KMS-11 (cell line): ENCODE measurements around the gene GNAT2.

Source experiments
- H2AFZ ChIP-seq: fragments of 200-600 bp; sonication (generic); 2 replicates; pipeline ENCODE4 v1.6.1; 2016; ENCODE audit warnings: antibody characterized with exemption, mixed run types, low read depth
- H3K27ac ChIP-seq: fragments of 200-600 bp; sonication (generic); 2 replicates; pipeline ENCODE4 v1.6.1; 2016; ENCODE audit warnings: mild to moderate bottlenecking, mixed run types
- H3K27me3 ChIP-seq: fragments of 200-600 bp; sonication (generic); 2 replicates; pipeline ENCODE4 v1.6.1; 2017; ENCODE audit warnings: mild to moderate bottlenecking, low read depth, mixed run types, moderate library complexity; ENCODE audit not compliant: insufficient read depth
- H3K36me3 ChIP-seq: fragments of 200-600 bp; sonication (generic); 2 replicates; pipeline ENCODE4 v1.6.1; 2017; ENCODE audit warnings: mild to moderate bottlenecking, mixed run types; ENCODE audit not compliant: insufficient read depth
- H3K4me1 ChIP-seq: fragments of 200-600 bp; sonication (generic); 2 replicates; pipeline ENCODE4 v1.6.1; 2016; ENCODE audit warnings: mild to moderate bottlenecking, low read depth, mixed run types; ENCODE audit not compliant: poor library complexity, severe bottlenecking
- H3K4me2 ChIP-seq: fragments of 200-600 bp; sonication (generic); 2 replicates; pipeline ENCODE4 v1.7.0; 2016; ENCODE audit warnings: mild to moderate bottlenecking, mixed run types
- H3K4me3 ChIP-seq: fragments of 200-600 bp; sonication (generic); IDR thresholded peaks from 2 replicates; pipeline ENCODE4 v1.6.1; 2017; ENCODE audit warnings: low read depth, low read length, mixed read lengths; ENCODE audit not compliant: insufficient read depth
- H3K79me2 ChIP-seq: fragments of 200-600 bp; sonication (generic); 2 replicates; pipeline ENCODE4 v1.6.1; 2016; ENCODE audit warnings: low read depth, mixed run types; ENCODE audit not compliant: insufficient read depth
- H3K9ac ChIP-seq: fragments of 200-600 bp; sonication (generic); 2 replicates; pipeline ENCODE4 v1.6.1; 2016; ENCODE audit warnings: mild to moderate bottlenecking, mixed run types
- H4K20me1 ChIP-seq: fragments of 200-600 bp; sonication (generic); 2 replicates; pipeline ENCODE4 v1.6.1; 2016; ENCODE audit warnings: mild to moderate bottlenecking, mixed run types; ENCODE audit not compliant: insufficient read depth
- TF ChIP-seq, protein P1 (sequence below): fragments of 200-600 bp; sonication (generic); conservative IDR thresholded peaks from 2 replicates; pipeline ENCODE4 v1.6.1; 2017; ENCODE audit warnings: low read depth, mild to moderate bottlenecking, antibody characterized with exemption, low read length, moderate library complexity, mixed read lengths

The GNAT2 gene

GRCh38 chr1:109630898-109631512, 11.6 kb upstream of the GNAT2 start:
- Histone ChIP-seq H3K27me3 (no peaks in the 10 kb centered on the region), H3K4me1 (peaks cover 20% of the 10 kb centered on the region), H3K4me3 (no peak overlapping the region), H3K27ac (no peak overlapping the region), H3K4me2 (no peak overlapping the region), H3K36me3 (peaks cover 26% of the 10 kb centered on the region; the same call in 1 of the 2 replicates), H4K20me1 (no peaks in the 10 kb centered on the region), H2AFZ (no peak overlapping the region), H3K79me2 (no peaks in the 10 kb centered on the region), H3K9ac (no peak overlapping the region)
- TF ChIP-seq, protein P1, sequence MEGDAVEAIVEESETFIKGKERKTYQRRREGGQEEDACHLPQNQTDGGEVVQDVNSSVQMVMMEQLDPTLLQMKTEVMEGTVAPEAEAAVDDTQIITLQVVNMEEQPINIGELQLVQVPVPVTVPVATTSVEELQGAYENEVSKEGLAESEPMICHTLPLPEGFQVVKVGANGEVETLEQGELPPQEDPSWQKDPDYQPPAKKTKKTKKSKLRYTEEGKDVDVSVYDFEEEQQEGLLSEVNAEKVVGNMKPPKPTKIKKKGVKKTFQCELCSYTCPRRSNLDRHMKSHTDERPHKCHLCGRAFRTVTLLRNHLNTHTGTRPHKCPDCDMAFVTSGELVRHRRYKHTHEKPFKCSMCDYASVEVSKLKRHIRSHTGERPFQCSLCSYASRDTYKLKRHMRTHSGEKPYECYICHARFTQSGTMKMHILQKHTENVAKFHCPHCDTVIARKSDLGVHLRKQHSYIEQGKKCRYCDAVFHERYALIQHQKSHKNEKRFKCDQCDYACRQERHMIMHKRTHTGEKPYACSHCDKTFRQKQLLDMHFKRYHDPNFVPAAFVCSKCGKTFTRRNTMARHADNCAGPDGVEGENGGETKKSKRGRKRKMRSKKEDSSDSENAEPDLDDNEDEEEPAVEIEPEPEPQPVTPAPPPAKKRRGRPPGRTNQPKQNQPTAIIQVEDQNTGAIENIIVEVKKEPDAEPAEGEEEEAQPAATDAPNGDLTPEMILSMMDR = no peak

GRCh38 chr1:109630081-109630897, 10.9 kb upstream of the GNAT2 start:
- Histone ChIP-seq H3K9ac (no peak overlapping the region), H2AFZ (no peak overlapping the region), H3K27me3 (no peaks in the 10 kb centered on the region), H3K4me2 (no peak overlapping the region), H3K4me1 (peaks cover 13% of the 10 kb centered on the region), H3K79me2 (no peaks in the 10 kb centered on the region; the same call in 1 of the 2 replicates), H3K36me3 (peaks cover 26% of the 10 kb centered on the region; the same call in 1 of the 2 replicates), H3K4me3 (no peak overlapping the region), H4K20me1 (no peaks in the 10 kb centered on the region), H3K27ac (no peak overlapping the region)
- TF ChIP-seq, protein P1 = no peak

DNA sequence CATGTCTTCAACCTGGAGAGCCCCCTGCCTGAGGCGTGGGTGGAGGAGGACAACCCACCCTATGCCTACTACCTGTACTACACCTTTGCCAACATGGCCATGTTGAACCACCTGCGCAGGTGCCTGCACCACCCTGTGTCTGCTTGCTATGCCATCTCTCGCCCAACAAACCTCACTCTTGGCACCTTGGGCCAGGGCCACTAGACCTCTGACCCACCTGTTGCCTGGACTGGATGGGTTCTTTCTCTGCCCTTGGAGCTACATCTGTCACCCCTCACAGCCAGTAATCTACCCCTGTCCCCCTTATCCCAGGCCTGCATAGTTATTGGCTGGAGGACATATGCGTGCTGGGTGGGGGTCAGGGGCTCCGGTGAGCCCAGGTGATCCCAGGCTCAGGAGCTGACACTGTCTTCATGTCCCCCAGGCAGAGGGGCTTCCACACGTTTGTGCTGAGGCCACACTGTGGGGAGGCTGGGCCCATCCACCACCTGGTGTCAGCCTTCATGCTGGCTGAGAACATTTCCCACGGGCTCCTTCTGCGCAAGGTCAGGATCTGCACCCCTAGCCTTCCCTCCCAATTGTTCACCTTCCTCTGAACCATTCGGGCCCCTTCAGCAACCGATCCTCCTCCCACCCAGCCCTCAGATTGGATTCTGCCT, 10.1 kb upstream of the GNAT2 start:
- Histone ChIP-seq H3K36me3 (peaks cover 26% of the 10 kb centered on the region; the same call in 1 of the 2 replicates), H3K4me1 (peaks cover 5% of the 10 kb centered on the region), H2AFZ (no peak overlapping the region), H4K20me1 (no peaks in the 10 kb centered on the region), H3K27ac (no peak overlapping the region), H3K9ac (no peak overlapping the region), H3K27me3 (no peaks in the 10 kb centered on the region), H3K4me3 (no peak overlapping the region), H3K79me2 (peaks cover 3% of the 10 kb centered on the region; the same call in 1 of the 2 replicates), H3K4me2 (no peak overlapping the region)
- TF ChIP-seq, protein P1 = no peak

DNA sequence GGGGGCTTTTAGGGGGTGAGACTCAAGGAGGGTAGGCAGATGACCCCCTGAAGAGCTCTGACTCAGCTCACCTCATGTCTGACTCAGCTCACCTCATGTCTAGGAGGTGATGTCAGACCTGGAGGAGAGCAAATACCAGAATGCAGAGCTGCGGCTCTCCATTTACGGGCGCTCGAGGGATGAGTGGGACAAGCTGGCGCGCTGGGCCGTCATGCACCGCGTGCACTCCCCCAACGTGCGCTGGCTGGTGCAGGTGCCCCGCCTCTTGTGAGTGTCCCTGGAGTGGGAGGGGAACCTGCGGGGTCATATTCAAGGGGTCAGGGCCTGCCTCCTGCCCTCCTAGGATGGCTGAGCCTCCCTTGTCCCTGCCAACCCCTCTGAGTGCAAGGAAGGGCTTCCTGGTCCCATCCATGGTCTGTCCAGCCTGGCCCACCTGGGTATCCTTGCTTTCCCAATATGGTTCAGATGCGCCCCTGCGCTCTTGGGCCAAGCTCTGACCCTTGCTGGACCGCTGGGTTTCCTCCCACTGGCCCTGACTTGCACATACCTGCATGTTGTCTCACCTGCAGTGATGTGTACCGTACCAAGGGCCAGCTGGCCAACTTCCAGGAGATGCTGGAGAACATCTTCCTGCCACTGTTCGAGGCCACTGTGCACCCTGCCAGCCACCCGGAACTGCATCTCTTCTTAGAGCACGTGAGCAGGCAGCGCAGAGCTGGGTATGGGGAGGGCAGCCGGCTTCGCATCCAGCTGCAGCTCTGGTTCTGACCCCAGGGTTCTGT, 9.3 kb upstream of the GNAT2 start:
- TF ChIP-seq, protein P1 = no peak
- peaks cover 26% of the 10 kb centered on the region; the same call in 1 of the 2 replicates for H3K36me3 ChIP-seq
- no peak overlapping the region for H3K27ac ChIP-seq
- no peak overlapping the region for H3K9ac ChIP-seq
- no peak overlapping the region for H3K4me2 ChIP-seq
- no peak overlapping the region for H3K4me3 ChIP-seq
- no peaks in the 10 kb centered on the region for H3K4me1 ChIP-seq
- no peaks in the 10 kb centered on the region for H4K20me1 ChIP-seq
- H3K79me2 ChIP-seq = peaks cover 11% of the 10 kb centered on the region; the same call in 1 of the 2 replicates
- no peaks in the 10 kb centered on the region for H3K27me3 ChIP-seq
- H2AFZ ChIP-seq = no peak overlapping the region
